Fibroblast of skin of scalp (primary cell): ENCODE measurements around the gene ATP10B. TPM values are rescaled to one million over a fixed set of nuclear protein-coding genes. Genes with fewer than 3 reads are reported as not detected.
A peak's percentile ranks its signal among the peaks of the same experiment; 100 is the strongest.
"Not testable (repeated sequence)": the region's sequence is repeated elsewhere in the genome, so short reads cannot be mapped to it uniquely, and the experiment has no call there.

Experiments used
- DNase-seq: peaks from one replicate; pipeline ENCODE4 v3.0.0-alpha.2; 2013
- polyA plus RNA-seq, 2 experiments: library from polyadenylated mRNA; unstranded; fragments of 120-200 nt; gene quantifications; one replicate each; pipeline ENCODE4 v1.2.1, GENCODE V29; 2013; ENCODE audit not compliant: insufficient read length in 2 of 2

ATP10B gene
- not detected for polyA plus RNA-seq (2013, experiment 1 of 2; ENCODE audit: insufficient read length)
- 0.02 TPM for polyA plus RNA-seq (2013, experiment 2 of 2; ENCODE audit: insufficient read length)

GRCh38 chr5:160852049-160852448 is at the start of gene ATP10B:
Gene ATP10B, minus strand, starts transcription at chr5:160852211. Its CDS starts 164,137 bp downstream, at chr5:160688074.
- no peak for DNase-seq

- no peak for DNase-seq
Observed at GRCh38 chr5:160901656-160902055, 49.6 kb upstream of the ATP10B start.

- no peak for DNase-seq
Observed at GRCh38 chr5:160899735-160900134, 47.7 kb upstream of the ATP10B start.

GRCh38 chr5:160893180-160893964 is 41.4 kb upstream of the ATP10B start:
- not testable (repeated sequence) for DNase-seq

- DNase-seq: no peak
Observed at GRCh38 chr5:160887780-160888179, 35.8 kb upstream of the ATP10B start.

GRCh38 chr5:160873560-160874200 is 21.7 kb upstream of the ATP10B start:
- DNase-seq: not testable (repeated sequence)

GRCh38 chr5:160869989-160870521 is 18.0 kb upstream of the ATP10B start:
- no peak for DNase-seq

- DNase-seq: no peak
Observed at GRCh38 chr5:160867976-160868375, 16.0 kb upstream of the ATP10B start.

GRCh38 chr5:160851451-160851850 is 560 bp downstream of the ATP10B start:
- no peak for DNase-seq

- no peak for DNase-seq
Observed at GRCh38 chr5:160850421-160850820, 1.6 kb downstream of the ATP10B start.

- DNase-seq: no peak
Observed at GRCh38 chr5:160847526-160848085, 4.4 kb downstream of the ATP10B start.

GRCh38 chr5:160846642-160847041 is 5.4 kb downstream of the ATP10B start:
- no peak for DNase-seq

- no peak for DNase-seq
Observed at GRCh38 chr5:160844177-160844576, 7.8 kb downstream of the ATP10B start.

GRCh38 chr5:160843240-160843639 is 8.8 kb downstream of the ATP10B start:
- no peak for DNase-seq

GRCh38 chr5:160837749-160838593 is 14.0 kb downstream of the ATP10B start:
- no peak for DNase-seq

GRCh38 chr5:160837211-160837610 is 14.8 kb downstream of the ATP10B start:
- DNase-seq: no peak

GRCh38 chr5:160835818-160836528 is 16.0 kb downstream of the ATP10B start:
- DNase-seq: no peak

- no peak for DNase-seq
Observed at GRCh38 chr5:160835376-160835775, 16.6 kb downstream of the ATP10B start.

- DNase-seq: peak; percentile 29
Observed at GRCh38 chr5:160833806-160834205, 18.2 kb downstream of the ATP10B start.

- DNase-seq: no peak
Observed at GRCh38 chr5:160831801-160832200, 20.2 kb downstream of the ATP10B start.

- DNase-seq: no peak
Observed at GRCh38 chr5:160824301-160825001, 27.6 kb downstream of the ATP10B start.
